ENCODE measurements around the gene EXOC3. TPM values are rescaled to one million over a fixed set of nuclear protein-coding genes. Genes with fewer than 3 reads are reported as not detected.
"Not testable (repeated sequence)": the region's sequence is repeated elsewhere in the genome, so short reads cannot be mapped to it uniquely, and the experiment has no call there.

EXOC3 gene
- total RNA-seq, 2 experiments from 2014 or later = 31.0 to 58.2 TPM

- no peaks in the 10 kb centered on the region for H4K20me1 ChIP-seq (ENCODE audit: insufficient read depth, low read length)
- ChIA-PET POLR2A (no interaction called here), CTCF (ENCODE audit: unreplicated experiment) (no interaction called here)
- no TSS peak for BruUV-seq (replicated peaks)
- no peak overlapping the region for H3K27ac ChIP-seq (ENCODE audit: low read depth, low read length, poor library complexity, severe bottlenecking)
- H3K4me2 ChIP-seq (ENCODE audit: low read length) = no peak overlapping the region
- no peak for DNase-seq (ENCODE audit: low spot score)
- H3K4me3 ChIP-seq (ENCODE audit: low read depth, low read length, poor library complexity, severe bottlenecking) = no peak overlapping the region
- H3K9me2 ChIP-seq (ENCODE audit: insufficient read depth, low read length) = no peaks in the 10 kb centered on the region
- H3K79me2 ChIP-seq (ENCODE audit: insufficient read depth, low read depth, low read length) = no peaks in the 10 kb centered on the region
- intact Hi-C loops (cut with micrococcal nuclease; ENCODE audit: unreplicated experiment) = no loop called here
- H2AFZ ChIP-seq (ENCODE audit: low read length) = no peak overlapping the region
- H3K4me1 ChIP-seq (ENCODE audit: insufficient read depth, low read length, poor library complexity, severe bottlenecking) = peaks cover 19% of the 10 kb centered on the region
- H3K9me3 ChIP-seq (ENCODE audit: low read length) = no peaks in the 10 kb centered on the region
- H3K36me3 ChIP-seq (ENCODE audit: insufficient read depth, low read length) = no peaks in the 10 kb centered on the region
- TF ChIP-seq, protein P1, sequence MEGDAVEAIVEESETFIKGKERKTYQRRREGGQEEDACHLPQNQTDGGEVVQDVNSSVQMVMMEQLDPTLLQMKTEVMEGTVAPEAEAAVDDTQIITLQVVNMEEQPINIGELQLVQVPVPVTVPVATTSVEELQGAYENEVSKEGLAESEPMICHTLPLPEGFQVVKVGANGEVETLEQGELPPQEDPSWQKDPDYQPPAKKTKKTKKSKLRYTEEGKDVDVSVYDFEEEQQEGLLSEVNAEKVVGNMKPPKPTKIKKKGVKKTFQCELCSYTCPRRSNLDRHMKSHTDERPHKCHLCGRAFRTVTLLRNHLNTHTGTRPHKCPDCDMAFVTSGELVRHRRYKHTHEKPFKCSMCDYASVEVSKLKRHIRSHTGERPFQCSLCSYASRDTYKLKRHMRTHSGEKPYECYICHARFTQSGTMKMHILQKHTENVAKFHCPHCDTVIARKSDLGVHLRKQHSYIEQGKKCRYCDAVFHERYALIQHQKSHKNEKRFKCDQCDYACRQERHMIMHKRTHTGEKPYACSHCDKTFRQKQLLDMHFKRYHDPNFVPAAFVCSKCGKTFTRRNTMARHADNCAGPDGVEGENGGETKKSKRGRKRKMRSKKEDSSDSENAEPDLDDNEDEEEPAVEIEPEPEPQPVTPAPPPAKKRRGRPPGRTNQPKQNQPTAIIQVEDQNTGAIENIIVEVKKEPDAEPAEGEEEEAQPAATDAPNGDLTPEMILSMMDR (conservative IDR thresholded peaks at IDR 0.05; ENCODE audit: low read length) = no peak
- no peak for TF ChIP-seq EZH2phosphoT487 (IDR thresholded peaks at IDR 0.05; ENCODE audit: borderline replicate concordance, low read depth, low read length)
Measured at GRCh38 chr5:410911-411517, 32.0 kb upstream of the EXOC3 start.

GRCh38 chr5:411728-412127, 31.2 kb upstream of the EXOC3 start:
- Histone ChIP-seq H3K79me2 (ENCODE audit: insufficient read depth, low read depth, low read length) (no peaks in the 10 kb centered on the region), H4K20me1 (ENCODE audit: insufficient read depth, low read length) (no peaks in the 10 kb centered on the region), H3K4me1 (ENCODE audit: insufficient read depth, low read length, poor library complexity, severe bottlenecking) (peaks cover 21% of the 10 kb centered on the region), H3K4me2 (ENCODE audit: low read length) (no peak overlapping the region), H3K9me2 (ENCODE audit: insufficient read depth, low read length) (no peaks in the 10 kb centered on the region), H2AFZ (ENCODE audit: low read length) (no peak overlapping the region), H3K9me3 (ENCODE audit: low read length) (no peaks in the 10 kb centered on the region), H3K36me3 (ENCODE audit: insufficient read depth, low read length) (no peaks in the 10 kb centered on the region), H3K4me3 (ENCODE audit: low read depth, low read length, poor library complexity, severe bottlenecking) (no peak overlapping the region), H3K27ac (ENCODE audit: low read depth, low read length, poor library complexity, severe bottlenecking) (no peak overlapping the region)
- intact Hi-C loops (cut with micrococcal nuclease; ENCODE audit: unreplicated experiment) = no loop called here
- TF ChIP-seq, protein P1 (conservative IDR thresholded peaks at IDR 0.05; ENCODE audit: low read length) = no peak
- TF ChIP-seq EZH2phosphoT487 (IDR thresholded peaks at IDR 0.05; ENCODE audit: borderline replicate concordance, low read depth, low read length) = no peak
- BruUV-seq (replicated peaks) = no TSS peak
- CTCF ChIA-PET (ENCODE audit: unreplicated experiment) = no interaction called here
- DNase-seq (ENCODE audit: low spot score) = no peak
- POLR2A ChIA-PET = no interaction called here

DNA sequence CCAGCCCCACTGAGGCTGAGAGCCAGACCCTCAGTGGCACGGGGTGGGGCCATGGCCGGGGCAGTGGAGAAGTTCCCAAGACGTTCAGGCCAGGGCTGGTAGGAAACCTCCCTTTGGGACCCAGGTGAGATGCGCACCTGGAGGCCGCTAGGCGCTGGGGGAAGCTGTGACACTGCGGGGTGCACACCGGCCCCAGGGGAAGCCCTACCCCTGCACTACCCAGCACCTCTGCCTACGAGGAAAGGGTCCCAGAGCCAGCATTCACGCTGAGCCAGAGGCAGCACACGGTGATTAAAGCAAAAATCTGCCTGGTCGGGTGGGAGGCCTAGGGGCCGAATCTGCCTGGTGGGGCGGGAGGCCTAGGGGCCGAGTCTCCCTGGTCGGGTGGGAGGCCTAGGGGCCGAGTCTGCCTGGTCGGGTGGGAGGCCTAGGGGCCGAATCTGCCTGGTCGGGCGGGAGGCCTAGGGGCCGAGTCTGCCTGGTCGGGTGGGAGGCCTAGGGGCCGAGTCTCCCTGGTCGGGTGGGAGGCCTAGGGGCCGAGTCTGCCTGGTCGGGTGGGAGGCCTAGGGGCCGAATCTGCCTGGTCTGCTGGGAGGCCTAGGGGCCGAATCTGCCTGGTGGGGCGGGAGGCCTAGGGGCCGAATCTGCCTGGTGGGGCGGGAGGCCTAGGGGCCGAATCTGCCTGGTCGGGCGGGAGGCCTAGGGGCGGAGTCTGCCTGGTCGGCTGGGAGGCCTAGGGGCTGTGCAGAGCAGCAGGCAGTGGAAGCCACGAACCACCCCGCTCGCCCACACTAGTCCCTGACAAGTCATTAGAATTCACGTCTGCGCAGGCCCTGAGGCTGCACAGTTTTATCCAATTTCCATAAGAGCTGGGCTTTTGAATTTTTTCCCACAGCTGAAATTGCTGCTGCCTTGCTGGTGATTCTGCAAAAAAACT, 27.7 kb upstream of the EXOC3 start:
- H3K9me2 ChIP-seq (ENCODE audit: insufficient read depth, low read length); BruUV-seq (replicated peaks); H2AFZ ChIP-seq (ENCODE audit: low read length); H4K20me1 ChIP-seq (ENCODE audit: insufficient read depth, low read length); POLR2A ChIA-PET; intact Hi-C loops (cut with micrococcal nuclease; ENCODE audit: unreplicated experiment); H3K79me2 ChIP-seq (ENCODE audit: insufficient read depth, low read depth, low read length); H3K36me3 ChIP-seq (ENCODE audit: insufficient read depth, low read length); H3K9me3 ChIP-seq (ENCODE audit: low read length): not testable (repeated sequence)
- CTCF ChIA-PET (ENCODE audit: unreplicated experiment) = interaction anchor here (0.6 kb wide), 1 partner anchor 62 kb away, joined by 3 read pairs; no protein-coding TSS in a partner anchor
- peak overlapping the region; percentile 2 for H3K4me3 ChIP-seq (ENCODE audit: low read depth, low read length, poor library complexity, severe bottlenecking)
- H3K4me2 ChIP-seq (ENCODE audit: low read length) = peak overlapping the region; percentile 52
- DNase-seq (ENCODE audit: low spot score) = peak; percentile 86
- peaks cover 21% of the 10 kb centered on the region for H3K4me1 ChIP-seq (ENCODE audit: insufficient read depth, low read length, poor library complexity, severe bottlenecking)
- H3K27ac ChIP-seq (ENCODE audit: low read depth, low read length, poor library complexity, severe bottlenecking) = peak overlapping the region; percentile 56

Measured in OCI-LY7 (cell line).